ENCODE data around the gene ARMC8.

DNA sequence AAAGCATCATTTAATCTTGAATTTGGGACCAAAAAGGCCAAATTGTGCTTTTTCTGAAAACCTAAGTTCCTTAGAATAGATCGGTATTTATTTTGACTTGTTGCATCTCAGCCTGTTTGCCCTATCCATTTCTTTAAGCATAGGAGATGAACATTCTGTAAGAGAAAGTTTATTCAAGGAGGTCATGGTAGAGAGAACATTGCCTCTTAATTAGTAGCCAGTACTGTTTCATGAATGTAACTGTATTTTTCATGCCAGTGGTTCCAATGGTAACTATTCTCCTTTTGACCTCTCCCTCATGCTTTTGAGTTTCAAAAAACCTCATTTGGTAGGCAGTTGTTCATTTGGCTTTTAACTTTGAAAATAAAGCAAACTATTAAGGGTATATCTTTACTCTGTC, 55.4 kb downstream of the ARMC8 start:
- TF ChIP-seq POLR2A (IDR thresholded peaks at IDR 0.05): no peak
- TF ChIP-seq, protein P1, sequence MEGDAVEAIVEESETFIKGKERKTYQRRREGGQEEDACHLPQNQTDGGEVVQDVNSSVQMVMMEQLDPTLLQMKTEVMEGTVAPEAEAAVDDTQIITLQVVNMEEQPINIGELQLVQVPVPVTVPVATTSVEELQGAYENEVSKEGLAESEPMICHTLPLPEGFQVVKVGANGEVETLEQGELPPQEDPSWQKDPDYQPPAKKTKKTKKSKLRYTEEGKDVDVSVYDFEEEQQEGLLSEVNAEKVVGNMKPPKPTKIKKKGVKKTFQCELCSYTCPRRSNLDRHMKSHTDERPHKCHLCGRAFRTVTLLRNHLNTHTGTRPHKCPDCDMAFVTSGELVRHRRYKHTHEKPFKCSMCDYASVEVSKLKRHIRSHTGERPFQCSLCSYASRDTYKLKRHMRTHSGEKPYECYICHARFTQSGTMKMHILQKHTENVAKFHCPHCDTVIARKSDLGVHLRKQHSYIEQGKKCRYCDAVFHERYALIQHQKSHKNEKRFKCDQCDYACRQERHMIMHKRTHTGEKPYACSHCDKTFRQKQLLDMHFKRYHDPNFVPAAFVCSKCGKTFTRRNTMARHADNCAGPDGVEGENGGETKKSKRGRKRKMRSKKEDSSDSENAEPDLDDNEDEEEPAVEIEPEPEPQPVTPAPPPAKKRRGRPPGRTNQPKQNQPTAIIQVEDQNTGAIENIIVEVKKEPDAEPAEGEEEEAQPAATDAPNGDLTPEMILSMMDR (IDR thresholded peaks at IDR 0.05): no peak

All from body of pancreas (tissue), 4 donors.